ENCODE results near the gene SNRPB2.

SNRPB2 gene

GRCh38 chr20:16785226-16785625, 55.4 kb downstream of the SNRPB2 start:
- Mint-ChIP-seq H3K27ac (no peak overlapping the region), H3K27me3 (peaks cover 4% of the 10 kb centered on the region), H3K36me3 (no peaks in the 10 kb centered on the region), H3K4me3 (no peak overlapping the region), H3K4me1 (no peaks in the 10 kb centered on the region), H3K9me3 (peaks cover 13% of the 10 kb centered on the region)
- DNase-seq (ENCODE audit: low spot score in 2 of 2) (no peak), ATAC-seq (ENCODE audit: low read depth) (no peak)
